Upper lobe of left lung (tissue), 6 donors: ENCODE measurements around the gene TACC2. TPM values are rescaled to one million over a fixed set of nuclear protein-coding genes. Genes with fewer than 3 reads are reported as not detected.
"Not testable (repeated sequence)": the region's sequence is repeated elsewhere in the genome, so short reads cannot be mapped to it uniquely, and the experiment has no call there.

ENCODE experiments used
- ATAC-seq, 2 donors: fragments of 200-7000 bp; cut with Tn5 transposase; one replicate each; pipeline ENCODE4 v1.9.1; 2022; ENCODE audit warnings: mild to moderate bottlenecking in 2 of 2, moderate library complexity in 2 of 2; ENCODE audit not compliant: low FRiP score in 2 of 2
- DNase-seq, 2 donors: peaks; one replicate each; pipeline ENCODE4 v3.0.0-alpha.2; 2019 to 2020
- H3K27ac ChIP-seq, 4 donors: fragments of 200-600 bp; sonication (generic); one replicate each; pipeline ENCODE4 v1.5.1; 2016 to 2019
- H3K27me3 ChIP-seq, 4 donors: fragments of 200-600 bp; sonication (generic); one replicate each; pipeline ENCODE4 v1.5.1; 2017 to 2019
- H3K36me3 ChIP-seq, 4 donors: fragments of 200-600 bp; sonication (generic); one replicate each; pipeline ENCODE4 v1.5.1; 2016 to 2019
- H3K4me1 ChIP-seq, 4 donors: fragments of 200-600 bp; sonication (generic); one replicate each; pipeline ENCODE4 v1.5.1; 2018 to 2019
- H3K4me3 ChIP-seq, 4 donors: fragments of 200-600 bp; sonication (generic); one replicate each; pipeline ENCODE4 v1.5.1; 2017 to 2019; ENCODE audit warnings: mild to moderate bottlenecking in 2 of 4, moderate library complexity in 1 of 4
- H3K9me3 ChIP-seq, 4 donors: fragments of 200-600 bp; sonication (generic); one replicate each; pipeline ENCODE4 v1.5.1; 2018 to 2019
- CTCF ChIP-seq, 6 experiments: fragments of 450-650 bp in 4 of 6; fragments of 200-600 bp in 2 of 6; sonication (generic) in 2 of 6; IDR thresholded peaks; one replicate each; pipeline ENCODE4 v1.5.1; 2016 to 2019; ENCODE audit warnings: antibody characterized with exemption in 6 of 6
- EP300 ChIP-seq, 4 donors: sonication (generic); formaldehyde crosslinking; IDR thresholded peaks; one replicate each; pipeline ENCODE4 v1.5.1; 2017; ENCODE audit warnings: antibody characterized with exemption in 4 of 4, control low read depth in 2 of 4
- POLR2A ChIP-seq, 4 donors: fragments of 450-650 bp; IDR thresholded peaks; one replicate each; pipeline ENCODE4 v1.5.1; 2016 to 2017; ENCODE audit warnings: antibody characterized with exemption in 4 of 4, mild to moderate bottlenecking in 2 of 4
- POLR2AphosphoS5 ChIP-seq, 2 donors: sonication (generic); formaldehyde crosslinking; IDR thresholded peaks; one replicate each; pipeline ENCODE4 v1.5.1; 2017; ENCODE audit warnings: antibody characterized with exemption in 2 of 2
- WGBS, 2 donors: methylation state at CpG; one replicate each; pipeline ENCODE4 v1.1.5; 2017 to 2018; 5-methylcytosine and 5-hydroxymethylcytosine counted together
- total RNA-seq, 6 donors: library from RNA; depleted of rRNA in 4 of 6; stranded (reverse); fragments of >200 nt in 4 of 6; gene quantifications; one replicate each; pipeline versions ENCODE4 v1.1.0 to v1.2.1, GENCODE V29; 2016 to 2021
- donor health status: DM: no; HTN: no; CAD: no; lungs with moderate emphysema.
- donor health status: DM: no; HTN: yes; CAD: no; lungs with severe emphysema.

Gene TACC2
- total RNA-seq, 6 donors from 2014 or later = 158 to 701 (median 386) TPM

GRCh38 chr10:121956111-121957061 lies 32.6 kb upstream of the TACC2 start:
- Histone ChIP-seq H3K9me3 (no peaks in the 10 kb centered on the region), H3K4me3 (no peak overlapping the region), H3K4me1 (no peaks in the 10 kb centered on the region), H3K27ac (no peak overlapping the region), H3K27me3 (no peaks in the 10 kb centered on the region), H3K36me3 (peaks cover 0 to 57% (median 18%) of the 10 kb centered on the region in 4 donors)
- DNase-seq = no peak
- ATAC-seq = no peak
- TF ChIP-seq EP300 (IDR thresholded peaks at IDR 0.05) (no peak), POLR2AphosphoS5 (IDR thresholded peaks at IDR 0.05) (no peak), POLR2A (IDR thresholded peaks at IDR 0.05) (no peak), CTCF (IDR thresholded peaks at IDR 0.05) (no peak)
- 90 to 92% methylated on average over 7 of the region's 7 CpGs for WGBS, 2 donors

- H3K27ac ChIP-seq = no peak overlapping the region
- no peaks in the 10 kb centered on the region for H3K9me3 ChIP-seq
- WGBS, 2 donors = 90 to 94% methylated on average over 3 of the region's 3 CpGs
- H3K36me3 ChIP-seq = peaks cover 0 to 66% (median 23%) of the 10 kb centered on the region in 4 donors
- no peak overlapping the region for H3K4me3 ChIP-seq
- H3K27me3 ChIP-seq = no peaks in the 10 kb centered on the region
- ATAC-seq = no peak
- no peaks in the 10 kb centered on the region for H3K4me1 ChIP-seq
- DNase-seq = no peak
- no peak for TF ChIP-seq POLR2A (IDR thresholded peaks at IDR 0.05)
- no peak for TF ChIP-seq POLR2AphosphoS5 (IDR thresholded peaks at IDR 0.05)
Measured at GRCh38 chr10:121959671-121960070, 29.3 kb upstream of the TACC2 start.

GRCh38 chr10:121961456-121961855 lies 27.5 kb upstream of the TACC2 start:
- WGBS, 2 donors = 90% methylated on average over 2 of the region's 2 CpGs
- peaks cover 4 to 68% (median 40%) of the 10 kb centered on the region in 4 donors for H3K36me3 ChIP-seq
- H3K4me1 ChIP-seq = no peaks in the 10 kb centered on the region
- no peaks in the 10 kb centered on the region for H3K9me3 ChIP-seq
- no peak for DNase-seq
- ATAC-seq = no peak
- H3K27ac ChIP-seq = no peak overlapping the region
- TF ChIP-seq EP300 (IDR thresholded peaks at IDR 0.05) (no peak), POLR2A (IDR thresholded peaks at IDR 0.05) (no peak), POLR2AphosphoS5 (IDR thresholded peaks at IDR 0.05) (no peak), CTCF (IDR thresholded peaks at IDR 0.05) (no peak)
- no peak overlapping the region for H3K4me3 ChIP-seq
- H3K27me3 ChIP-seq = no peaks in the 10 kb centered on the region

- Histone ChIP-seq H3K4me3 (no peak overlapping the region), H3K27me3 (no peaks in the 10 kb centered on the region), H3K9me3 (no peaks in the 10 kb centered on the region), H3K36me3 (peaks cover 18 to 78% (median 65%) of the 10 kb centered on the region in 4 donors), H3K27ac (no peak overlapping the region), H3K4me1 (no peaks in the 10 kb centered on the region)
- no peak for ATAC-seq
- TF ChIP-seq POLR2AphosphoS5 (IDR thresholded peaks at IDR 0.05) = no peak
- no peak for TF ChIP-seq CTCF (IDR thresholded peaks at IDR 0.05)
- TF ChIP-seq POLR2A (IDR thresholded peaks at IDR 0.05) = no peak
- no peak for TF ChIP-seq EP300 (IDR thresholded peaks at IDR 0.05)
- DNase-seq = no peak
- 91% methylated on average over 3 of the region's 3 CpGs for WGBS, 2 donors
Measured at GRCh38 chr10:121965996-121966395, 23.0 kb upstream of the TACC2 start.

GRCh38 chr10:121969086-121969485 lies 19.9 kb upstream of the TACC2 start:
- not testable (repeated sequence) for H3K9me3 ChIP-seq, DNase-seq, ATAC-seq, H3K27ac ChIP-seq, H3K27me3 ChIP-seq, H3K4me3 ChIP-seq
- 87 to 89% methylated on average over 8 of the region's 8 CpGs for WGBS, 2 donors
- Histone ChIP-seq H3K36me3 (peaks cover 18 to 70% (median 62%) of the 10 kb centered on the region in 4 donors), H3K4me1 (peaks cover 10 to 17% (median 13%) of the 10 kb centered on the region in 4 donors)
